ENCODE data around the gene RAB26. TPM values are rescaled to one million over a fixed set of nuclear protein-coding genes. Genes with fewer than 3 reads are reported as not detected.
"Not testable (repeated sequence)": the region's sequence is repeated elsewhere in the genome, so short reads cannot be mapped to it uniquely, and the experiment has no call there.

The RAB26 gene
- total and polyA plus RNA-seq, 2 donors from 2014 or later = 1.5 to 3.0 TPM

- no peak for FAIRE-seq
- intact Hi-C loops (cut with DNase I) = no loop called here
- H3K36me3 ChIP-seq (ENCODE audit: control insufficient read depth in 2 of 3, insufficient read depth in 3 of 3, low read length in 3 of 3) = no peaks in the 10 kb centered on the region
- H3K4me1 ChIP-seq (ENCODE audit: control insufficient read depth in 2 of 3, insufficient read depth in 2 of 3, low read depth in 1 of 3, low read length in 3 of 3) = peaks cover 0 to 3% (median 0%) of the 10 kb centered on the region in 3 donors
- H3K27me3 ChIP-seq (ENCODE audit: control insufficient read depth, insufficient read depth, low read length) = no peaks in the 10 kb centered on the region
- no peak for TF ChIP-seq CTCF (IDR thresholded peaks at IDR 0.05; ENCODE audit: borderline replicate concordance, extremely low read depth, insufficient read depth)
- no peak overlapping the region for H3K4me3 ChIP-seq (ENCODE audit: low read length in 3 of 3)
- no peak for DNase-seq
- no peak overlapping the region for H3K27ac ChIP-seq (ENCODE audit: low read depth in 2 of 2, low read length in 2 of 2)
- H3K9me3 ChIP-seq (ENCODE audit: control insufficient read depth in 2 of 3, insufficient read depth in 1 of 3, low read length in 3 of 3) = no peaks in the 10 kb centered on the region
- H3K9ac ChIP-seq (ENCODE audit: low read length in 3 of 3) = no peak overlapping the region
These were observed 49.9 kb downstream of the RAB26 start for GRCh38 chr16:2198283-2198682.

- intact Hi-C loops (cut with DNase I) = no loop called here
- Histone ChIP-seq H3K36me3 (ENCODE audit: control insufficient read depth in 2 of 3, insufficient read depth in 3 of 3, low read length in 3 of 3) (no peaks in the 10 kb centered on the region), H3K9me3 (ENCODE audit: control insufficient read depth in 2 of 3, insufficient read depth in 1 of 3, low read length in 3 of 3) (no peaks in the 10 kb centered on the region), H3K4me1 (ENCODE audit: control insufficient read depth in 2 of 3, insufficient read depth in 2 of 3, low read depth in 1 of 3, low read length in 3 of 3) (peaks cover 0 to 3% (median 0%) of the 10 kb centered on the region in 3 donors), H3K9ac (ENCODE audit: low read length in 3 of 3) (no peak overlapping the region), H3K27me3 (ENCODE audit: control insufficient read depth, insufficient read depth, low read length) (no peaks in the 10 kb centered on the region), H3K27ac (ENCODE audit: low read depth in 2 of 2, low read length in 2 of 2) (no peak overlapping the region), H3K4me3 (ENCODE audit: low read length in 3 of 3) (no peak overlapping the region)
- DNase-seq (no peak), FAIRE-seq (no peak)
- TF ChIP-seq CTCF (IDR thresholded peaks at IDR 0.05; ENCODE audit: borderline replicate concordance, extremely low read depth, insufficient read depth) = no peak
These were observed 50.7 kb downstream of the RAB26 start for GRCh38 chr16:2199095-2199494.

GRCh38 chr16:2199621-2200139, 51.3 kb downstream of the RAB26 start:
- DNase-seq = no peak
- no peak overlapping the region for H3K4me3 ChIP-seq (ENCODE audit: low read length in 3 of 3)
- TF ChIP-seq CTCF (IDR thresholded peaks at IDR 0.05; ENCODE audit: borderline replicate concordance, extremely low read depth, insufficient read depth) = no peak
- H3K4me1 ChIP-seq (ENCODE audit: control insufficient read depth in 2 of 3, insufficient read depth in 2 of 3, low read depth in 1 of 3, low read length in 3 of 3) = peaks cover 0 to 4% (median 2%) of the 10 kb centered on the region in 3 donors
- no peaks in the 10 kb centered on the region for H3K36me3 ChIP-seq (ENCODE audit: control insufficient read depth in 2 of 3, insufficient read depth in 3 of 3, low read length in 3 of 3)
- H3K9ac ChIP-seq (ENCODE audit: low read length in 3 of 3) = no peak overlapping the region
- H3K27ac ChIP-seq (ENCODE audit: low read depth in 2 of 2, low read length in 2 of 2) = no peak overlapping the region
- no peaks in the 10 kb centered on the region for H3K27me3 ChIP-seq (ENCODE audit: control insufficient read depth, insufficient read depth, low read length)
- no peak for FAIRE-seq
- no peaks in the 10 kb centered on the region for H3K9me3 ChIP-seq (ENCODE audit: control insufficient read depth in 2 of 3, insufficient read depth in 1 of 3, low read length in 3 of 3)
- intact Hi-C loops (cut with DNase I) = no loop called here

GRCh38 chr16:2200313-2200712, 51.9 kb downstream of the RAB26 start:
- Histone ChIP-seq H3K4me1 (ENCODE audit: control insufficient read depth in 2 of 3, insufficient read depth in 2 of 3, low read depth in 1 of 3, low read length in 3 of 3) (peaks cover 0 to 5% (median 3%) of the 10 kb centered on the region in 3 donors), H3K27me3 (ENCODE audit: control insufficient read depth, insufficient read depth, low read length) (no peaks in the 10 kb centered on the region), H3K36me3 (ENCODE audit: control insufficient read depth in 2 of 3, insufficient read depth in 3 of 3, low read length in 3 of 3) (no peaks in the 10 kb centered on the region), H3K27ac (ENCODE audit: low read depth in 2 of 2, low read length in 2 of 2) (no peak overlapping the region), H3K4me3 (ENCODE audit: low read length in 3 of 3) (no peak overlapping the region), H3K9ac (ENCODE audit: low read length in 3 of 3) (no peak overlapping the region), H3K9me3 (ENCODE audit: control insufficient read depth in 2 of 3, insufficient read depth in 1 of 3, low read length in 3 of 3) (no peaks in the 10 kb centered on the region)
- no peak for FAIRE-seq
- intact Hi-C loops (cut with DNase I) = no loop called here
- no peak for DNase-seq
- TF ChIP-seq CTCF (IDR thresholded peaks at IDR 0.05; ENCODE audit: borderline replicate concordance, extremely low read depth, insufficient read depth) = no peak

- H3K9ac ChIP-seq (ENCODE audit: low read length in 3 of 3); H3K27me3 ChIP-seq (ENCODE audit: control insufficient read depth, insufficient read depth, low read length); H3K9me3 ChIP-seq (ENCODE audit: control insufficient read depth in 2 of 3, insufficient read depth in 1 of 3, low read length in 3 of 3); FAIRE-seq; intact Hi-C loops (cut with DNase I); DNase-seq; H3K4me3 ChIP-seq (ENCODE audit: low read length in 3 of 3); H3K27ac ChIP-seq (ENCODE audit: low read depth in 2 of 2, low read length in 2 of 2); H3K36me3 ChIP-seq (ENCODE audit: control insufficient read depth in 2 of 3, insufficient read depth in 3 of 3, low read length in 3 of 3): not testable (repeated sequence)
- H3K4me1 ChIP-seq (ENCODE audit: control insufficient read depth in 2 of 3, insufficient read depth in 2 of 3, low read depth in 1 of 3, low read length in 3 of 3) = peaks cover 0 to 15% (median 10%) of the 10 kb centered on the region in 3 donors
These were observed 54.8 kb downstream of the RAB26 start for GRCh38 chr16:2203119-2203688.
